HCEC 1CT (cell line): ENCODE measurements around the gene GRM7.

Experiments
- DNase-seq: peaks from one replicate; pipeline ENCODE4 v3.0.0-alpha.2; 2017

GRM7 gene

GRCh38 chr3:6985848-6986247 lies 124.9 kb downstream of the GRM7 start:
- DNase-seq, result no peak

- DNase-seq, result no peak
Observed at GRCh38 chr3:6989608-6990291, 128.8 kb downstream of the GRM7 start.

GRCh38 chr3:6994081-6994668 lies 133.3 kb downstream of the GRM7 start:
- no peak for DNase-seq

DNA sequence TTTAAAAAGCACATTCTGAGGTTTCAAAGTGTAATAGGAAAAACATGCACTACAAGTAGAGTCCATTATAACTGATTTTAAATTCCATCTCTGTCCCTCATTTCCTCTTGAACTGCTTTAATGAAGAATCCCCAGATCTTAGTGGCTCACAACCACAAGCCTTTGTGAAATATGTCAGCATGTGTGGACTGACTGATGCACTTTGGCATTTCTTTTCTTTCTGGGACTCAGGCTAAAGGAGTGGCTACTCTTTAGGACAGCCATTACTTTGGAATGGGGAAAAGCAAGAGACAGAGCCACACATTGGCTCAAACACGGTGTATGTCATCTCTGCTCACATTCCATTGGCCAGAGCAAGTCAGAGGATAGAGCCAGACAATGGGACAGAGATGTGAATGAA lies 139.6 kb downstream of the GRM7 start:
- DNase-seq, result no peak

DNA sequence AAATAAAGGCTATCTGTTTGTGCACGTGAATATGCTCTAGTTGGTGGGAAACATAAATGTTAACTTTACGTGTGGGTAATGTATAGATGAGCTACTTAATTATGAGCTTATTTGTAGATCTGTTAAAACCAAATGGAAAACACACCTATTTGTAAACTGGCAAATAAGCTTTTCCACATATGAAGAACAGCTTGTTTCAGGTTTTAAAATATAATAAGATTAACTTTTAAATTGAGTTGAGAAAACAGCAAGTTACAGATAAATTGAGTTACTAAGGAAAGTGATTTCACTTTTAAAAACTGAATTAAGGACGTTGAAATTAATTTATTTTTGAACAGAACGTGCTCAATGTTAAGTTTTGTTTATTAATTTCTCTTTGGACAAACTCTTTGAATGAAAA lies 140.5 kb downstream of the GRM7 start:
- DNase-seq, result no peak

- no peak for DNase-seq
Observed at GRCh38 chr3:7015683-7016440, 154.9 kb downstream of the GRM7 start.

DNA sequence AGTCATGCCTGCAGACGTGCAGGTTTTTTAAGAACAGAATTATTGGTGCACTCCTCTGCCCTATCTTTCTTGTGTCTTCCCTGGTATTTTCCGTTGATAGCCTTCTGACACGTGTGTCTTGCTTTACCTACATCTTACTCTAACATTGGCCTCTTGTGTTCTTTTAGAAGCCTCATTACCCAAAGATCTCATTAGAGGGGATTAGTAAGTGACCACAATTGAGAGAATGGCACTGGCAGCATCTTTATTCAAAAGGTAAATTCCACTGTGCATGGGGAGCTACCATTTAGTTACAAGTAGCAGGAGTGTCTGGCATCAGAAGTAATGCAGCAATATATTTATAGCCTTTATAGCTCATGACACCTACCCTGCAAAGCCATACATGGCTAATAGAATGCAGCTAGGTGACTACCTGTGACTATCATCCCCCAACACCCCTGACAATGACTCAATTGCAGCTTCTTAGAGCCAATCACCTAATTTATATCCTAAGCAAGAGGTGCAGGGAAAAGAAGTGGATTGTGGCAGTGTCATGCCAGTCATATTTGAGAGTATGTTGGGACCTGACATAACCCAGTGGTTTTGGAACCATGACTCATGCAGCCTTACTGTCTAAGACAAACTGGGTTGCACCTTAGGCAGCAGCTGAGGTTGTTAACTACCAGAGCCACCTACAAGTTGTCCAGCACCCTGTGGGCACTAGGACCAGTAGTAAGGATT lies 164.8 kb downstream of the GRM7 start:
- no peak for DNase-seq

DNA sequence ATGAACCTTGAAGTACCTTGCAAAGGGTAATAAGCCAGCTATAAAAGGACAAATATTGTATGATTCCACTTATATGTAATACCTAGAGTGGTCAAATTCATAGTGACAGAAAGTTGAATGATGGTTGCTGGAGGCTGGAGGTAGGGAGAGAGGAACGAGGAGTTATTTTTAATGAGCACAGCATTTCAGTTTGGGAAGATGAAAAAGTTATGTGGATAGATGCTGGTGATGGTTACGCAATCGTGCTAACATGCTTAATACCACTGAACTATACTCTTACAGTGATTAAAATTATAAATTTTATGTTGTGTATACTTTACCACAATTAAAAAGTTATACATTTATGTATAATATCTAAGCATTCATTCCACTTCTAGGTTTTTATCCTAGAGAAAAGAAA lies 168.6 kb downstream of the GRM7 start:
- DNase-seq, result no peak

DNA sequence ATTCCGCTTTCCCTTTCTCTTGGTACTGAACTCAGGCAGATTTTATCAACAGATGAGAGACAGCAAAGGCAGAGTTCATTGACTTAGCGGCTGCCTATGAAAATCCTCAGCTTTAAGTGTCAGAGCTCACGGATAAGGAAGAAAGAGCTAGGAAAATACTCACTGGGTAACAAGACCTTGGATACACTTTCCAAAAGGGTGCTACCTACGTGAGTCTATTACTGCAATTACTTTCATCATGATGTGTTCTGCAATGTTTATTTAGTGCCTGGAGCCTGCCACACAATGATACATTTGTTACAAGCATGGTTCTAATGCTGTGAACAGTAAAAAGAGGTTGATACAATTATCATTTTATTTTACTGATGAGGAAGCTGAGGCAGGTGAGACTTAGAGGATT lies 177.5 kb downstream of the GRM7 start:
- no peak for DNase-seq

GRCh38 chr3:7062714-7063113 lies 201.8 kb downstream of the GRM7 start:
- DNase-seq, result no peak

GRCh38 chr3:7070461-7070860 lies 209.5 kb downstream of the GRM7 start:
- DNase-seq, result no peak

DNA sequence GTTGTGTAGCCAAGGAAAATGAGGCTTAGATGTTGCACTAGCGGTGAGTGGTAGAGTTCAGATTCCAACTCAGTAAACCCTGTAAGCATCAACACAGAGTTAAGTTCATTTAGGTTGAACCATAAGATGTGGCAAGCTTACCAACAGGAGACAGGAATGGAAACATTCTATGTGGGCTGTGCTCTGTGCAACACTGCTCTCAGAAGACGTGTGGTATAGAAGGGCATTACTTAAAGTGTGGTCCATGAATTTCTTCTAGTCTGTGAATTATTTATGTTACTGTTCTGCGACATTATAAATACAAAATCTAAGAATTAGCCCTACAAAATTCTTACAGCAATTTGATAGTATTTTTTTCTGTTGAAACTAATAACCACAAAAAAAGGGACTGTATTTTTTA lies 213.3 kb downstream of the GRM7 start:
- DNase-seq, result no peak

DNA sequence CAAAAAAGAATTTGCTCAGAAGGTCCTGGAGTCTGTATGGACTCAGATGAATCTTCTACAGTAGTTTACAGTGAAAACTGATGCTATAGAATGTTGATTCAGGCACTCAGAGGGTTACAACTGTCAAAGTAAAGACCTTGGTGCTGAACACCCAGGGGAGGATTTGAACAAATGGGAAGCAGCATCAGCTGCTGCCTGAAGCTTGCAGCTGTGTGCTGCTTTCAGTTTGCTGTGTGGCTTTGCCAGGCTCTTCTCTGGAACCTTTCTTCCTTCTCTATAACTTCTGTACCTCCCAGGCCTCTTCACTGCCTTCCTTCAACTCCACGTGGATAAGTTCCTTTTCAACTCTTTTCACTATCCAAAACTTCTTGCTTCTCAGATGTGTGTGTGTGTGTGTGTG lies 214.2 kb downstream of the GRM7 start:
- no peak for DNase-seq

DNA sequence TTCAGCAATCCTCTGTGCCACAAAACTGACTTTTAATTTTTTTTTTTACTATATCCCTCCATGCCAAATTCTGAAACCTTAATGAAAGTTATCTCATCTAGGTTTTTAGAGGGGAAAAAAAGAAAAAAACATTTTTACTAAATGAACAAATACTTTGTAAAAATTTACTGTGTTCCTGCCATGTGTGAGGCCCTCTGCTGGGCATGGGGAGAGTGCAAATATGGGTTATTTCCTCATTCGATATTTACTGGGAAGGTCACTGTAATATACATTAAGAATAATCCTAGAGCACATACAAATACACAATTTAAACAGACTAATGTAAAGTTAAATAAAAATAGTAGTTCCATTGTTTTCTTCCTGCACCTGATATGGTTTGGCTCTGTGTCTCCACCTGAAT lies 215.0 kb downstream of the GRM7 start:
- DNase-seq, result no peak

DNA sequence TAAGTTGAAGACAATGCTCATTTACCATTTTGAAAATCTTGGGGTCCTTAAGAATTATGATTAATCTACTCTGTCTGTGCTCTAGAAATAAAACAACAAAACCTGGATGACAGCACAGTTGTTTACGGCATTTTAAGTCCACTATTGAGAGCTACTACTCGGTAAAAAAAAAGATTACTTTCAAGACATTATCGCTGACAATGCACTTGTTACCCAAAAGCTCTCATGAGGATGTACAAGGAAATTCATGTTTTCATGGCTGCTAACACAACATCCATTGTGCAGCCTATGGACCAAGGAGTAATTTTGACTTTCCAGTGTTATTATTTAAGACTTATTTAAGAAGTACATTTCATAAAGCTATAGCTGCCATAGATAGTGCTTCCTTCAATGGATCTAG lies 221.3 kb downstream of the GRM7 start:
- DNase-seq, result no peak

DNA sequence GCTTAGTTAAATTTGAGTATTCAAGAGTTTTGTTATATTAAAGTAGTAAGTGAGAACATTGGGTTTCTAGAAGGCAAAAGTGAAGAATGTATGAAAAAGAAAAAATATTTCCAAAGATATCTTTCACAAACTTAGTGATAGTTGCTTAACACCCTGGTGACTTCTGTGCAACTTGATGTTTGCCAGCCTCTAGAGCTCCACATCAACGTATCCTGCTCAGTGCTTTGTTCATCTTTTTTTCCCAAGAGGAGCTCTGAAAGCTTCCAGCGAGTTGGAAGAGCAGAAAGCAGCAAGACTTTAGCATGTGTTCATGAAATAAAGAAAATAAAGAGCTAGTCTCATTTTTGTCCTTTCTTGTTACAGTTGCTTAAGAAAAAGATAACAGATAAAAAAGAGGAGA lies 225.5 kb downstream of the GRM7 start:
- DNase-seq, result no peak

GRCh38 chr3:7095116-7095515 lies 234.2 kb downstream of the GRM7 start:
- no peak for DNase-seq

DNA sequence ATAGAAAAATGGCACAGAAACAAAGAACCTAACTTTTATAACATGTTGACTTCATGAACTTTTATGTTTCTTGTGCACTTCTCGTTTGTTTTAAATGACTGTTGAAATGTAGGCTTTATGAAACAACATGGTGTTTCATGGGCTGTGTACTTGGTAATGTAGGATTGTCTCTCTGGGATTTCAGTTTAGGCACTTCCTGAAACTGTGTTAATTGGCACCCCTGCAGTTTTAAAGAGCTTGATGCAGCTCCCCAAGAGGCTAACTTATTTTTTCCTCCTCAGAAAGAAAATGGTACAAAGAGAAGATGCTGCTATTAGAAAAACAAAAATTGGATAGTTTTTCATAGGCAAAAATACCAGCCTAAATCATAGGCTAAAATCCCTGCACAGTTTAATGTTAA lies 239.2 kb downstream of the GRM7 start:
- DNase-seq, result no peak

- no peak for DNase-seq
Observed at GRCh38 chr3:7106635-7107034, 245.7 kb downstream of the GRM7 start.

GRCh38 chr3:7112523-7113056 lies 251.7 kb downstream of the GRM7 start:
- DNase-seq, result no peak

- DNase-seq, result no peak
Observed at GRCh38 chr3:7144697-7145308, 283.9 kb downstream of the GRM7 start.

DNA sequence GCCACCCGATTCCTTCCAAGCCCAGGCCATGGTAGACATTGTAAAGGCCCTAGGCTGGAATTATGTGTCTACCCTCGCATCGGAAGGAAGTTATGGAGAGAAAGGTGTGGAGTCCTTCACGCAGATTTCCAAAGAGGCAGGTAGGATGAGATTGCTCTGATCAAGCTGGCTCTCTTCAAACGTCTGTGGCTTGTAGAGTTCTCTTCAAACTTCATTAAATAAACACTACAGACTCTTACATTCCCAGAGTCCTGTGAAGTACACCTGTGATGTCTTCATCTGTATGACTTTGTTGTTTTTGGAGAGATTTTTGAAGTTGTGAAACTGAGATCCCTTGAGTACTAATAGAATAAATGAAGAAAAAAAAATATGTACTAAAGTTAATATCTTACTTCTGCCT lies 285.6 kb downstream of the GRM7 start:
- no peak for DNase-seq

- no peak for DNase-seq
Observed at GRCh38 chr3:7158516-7158915, 297.6 kb downstream of the GRM7 start.
